ENCODE measurements around the gene GAS7.
A peak's percentile ranks its signal among the peaks of the same experiment; 100 is the strongest.
"Not testable (repeated sequence)": the region's sequence is repeated elsewhere in the genome, so short reads cannot be mapped to it uniquely, and the experiment has no call there.

The GAS7 gene

GRCh38 chr17:10114931-10115535 is 83.4 kb downstream of the GAS7 start:
- DNase-seq, result peak in 45 of 51 donors; percentile 15 to 89 (median 61)

GRCh38 chr17:10112962-10113361 is 85.4 kb downstream of the GAS7 start:
- DNase-seq, result no peak

- no peak for DNase-seq
These were observed 86.4 kb downstream of the GAS7 start for GRCh38 chr17:10111907-10112452.

DNA sequence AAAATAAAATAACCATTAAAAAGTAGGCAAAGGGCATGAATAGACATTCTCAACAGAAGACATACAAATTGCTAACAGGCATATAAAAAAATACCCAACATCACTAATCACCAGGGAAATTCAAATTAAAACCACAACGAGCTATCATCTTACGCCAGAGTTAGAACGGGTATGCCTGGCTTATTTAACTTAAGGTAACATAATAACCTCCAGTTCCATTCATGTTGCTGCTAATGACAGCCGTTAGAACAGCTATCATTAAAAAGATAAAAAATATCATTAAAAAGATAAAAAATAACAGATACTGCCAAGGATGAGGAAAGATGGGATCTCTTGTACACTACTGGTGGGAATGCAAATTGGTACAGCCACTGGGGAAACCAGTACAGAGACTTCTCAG is 89.3 kb downstream of the GAS7 start:
- no peak for DNase-seq

- DNase-seq, result peak in 1 of 51 donors; percentile 12
These were observed 90.9 kb downstream of the GAS7 start for GRCh38 chr17:10107316-10108165.

- DNase-seq, result no peak
These were observed 92.3 kb downstream of the GAS7 start for GRCh38 chr17:10106067-10106466.

DNA sequence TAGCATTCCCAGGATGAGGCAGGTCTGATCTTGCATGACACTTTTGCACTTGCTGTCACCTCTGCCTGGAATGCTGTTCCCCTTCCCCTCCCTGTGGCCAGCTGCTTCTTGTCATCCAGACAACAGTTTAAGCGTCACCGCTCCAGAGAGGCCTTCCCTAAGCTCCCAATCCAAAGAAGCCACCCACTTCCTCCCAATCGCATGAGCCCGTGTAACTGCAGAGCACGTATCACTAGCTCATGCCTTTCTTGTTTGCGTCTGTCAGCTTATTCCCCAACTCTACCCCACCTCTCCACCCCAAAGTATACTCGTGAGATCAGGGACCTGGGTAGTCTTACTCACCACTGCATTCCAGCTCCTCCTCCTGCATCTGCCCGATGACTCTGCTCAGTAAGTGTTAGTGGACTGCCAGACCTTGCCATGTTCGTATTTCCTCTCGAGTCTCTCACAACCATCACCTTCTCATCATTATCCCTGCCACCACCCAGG is 92.8 kb downstream of the GAS7 start:
- no peak for DNase-seq

DNA sequence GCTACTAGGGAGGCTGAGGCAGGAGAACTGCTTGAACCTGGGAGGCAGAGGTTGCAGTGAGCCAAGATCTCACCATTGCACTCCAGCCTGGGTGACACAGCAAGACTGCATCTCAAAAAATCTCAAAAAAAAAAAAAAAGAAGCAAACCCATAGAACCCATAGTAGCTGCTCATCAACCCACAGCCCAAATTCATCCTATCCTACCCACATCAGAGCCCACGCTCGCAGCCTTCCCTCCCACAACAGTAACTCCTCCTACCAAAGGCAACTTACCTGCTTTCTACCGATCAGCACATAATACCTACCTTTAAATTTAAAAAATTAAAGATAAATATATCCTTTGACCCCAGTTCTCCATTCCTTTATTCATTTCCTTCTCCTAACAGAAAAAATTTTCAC is 94.7 kb downstream of the GAS7 start:
- DNase-seq, result no peak

DNA sequence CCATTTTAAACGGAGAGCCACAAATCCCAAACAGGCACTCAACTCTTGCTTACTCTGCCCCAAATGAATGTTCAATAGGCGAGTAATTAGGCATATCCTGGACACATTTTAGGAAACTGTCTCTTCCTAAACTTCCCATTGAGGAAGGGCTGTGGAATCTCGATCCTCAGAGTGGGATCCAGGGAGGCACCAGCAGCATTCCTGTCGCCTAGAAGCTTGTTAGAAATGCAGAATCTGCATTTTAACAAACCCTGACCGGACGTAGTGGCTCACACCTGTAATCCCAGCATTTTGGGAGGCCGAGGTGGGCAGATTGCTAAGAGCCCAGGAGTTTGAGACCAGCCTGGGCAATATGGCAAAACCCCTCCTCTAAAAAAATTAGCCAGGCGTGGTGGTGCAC is 95.6 kb downstream of the GAS7 start:
- no peak for DNase-seq

DNA sequence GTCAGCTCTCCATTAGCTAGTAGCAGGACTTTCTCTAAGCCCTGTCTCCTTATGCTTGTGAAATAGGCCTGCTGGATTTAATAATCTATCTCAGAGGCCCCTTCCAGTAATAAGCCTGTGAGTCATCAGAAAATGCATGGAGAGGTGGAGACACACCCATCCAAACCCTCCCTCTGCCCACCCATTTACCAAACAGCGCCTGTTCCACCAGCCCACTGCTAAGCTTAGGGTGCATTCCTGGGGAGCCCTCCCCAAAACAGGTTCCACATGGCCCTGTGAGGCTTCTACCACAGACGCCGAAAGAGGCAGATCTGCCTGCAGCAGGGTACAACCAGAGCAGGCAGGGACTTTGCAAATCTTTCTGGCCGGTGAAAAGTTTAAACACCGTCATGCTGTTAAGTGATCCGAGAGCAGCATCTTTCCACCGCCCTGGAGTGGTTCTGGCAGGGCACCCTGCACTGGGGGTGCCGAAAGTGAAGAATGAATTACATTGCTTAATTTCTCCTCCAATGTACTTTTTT is 99.3 kb downstream of the GAS7 start:
- DNase-seq, result peak in 1 of 51 donors; percentile 26

GRCh38 chr17:10096596-10096995 is 101.8 kb downstream of the GAS7 start:
- no peak for DNase-seq

- DNase-seq, result not testable (repeated sequence)
These were observed 103.1 kb downstream of the GAS7 start for GRCh38 chr17:10095295-10095694.

- no peak for DNase-seq
These were observed 103.6 kb downstream of the GAS7 start for GRCh38 chr17:10094797-10095196.

- DNase-seq, result no peak
These were observed 105.8 kb downstream of the GAS7 start for GRCh38 chr17:10092595-10092994.

DNA sequence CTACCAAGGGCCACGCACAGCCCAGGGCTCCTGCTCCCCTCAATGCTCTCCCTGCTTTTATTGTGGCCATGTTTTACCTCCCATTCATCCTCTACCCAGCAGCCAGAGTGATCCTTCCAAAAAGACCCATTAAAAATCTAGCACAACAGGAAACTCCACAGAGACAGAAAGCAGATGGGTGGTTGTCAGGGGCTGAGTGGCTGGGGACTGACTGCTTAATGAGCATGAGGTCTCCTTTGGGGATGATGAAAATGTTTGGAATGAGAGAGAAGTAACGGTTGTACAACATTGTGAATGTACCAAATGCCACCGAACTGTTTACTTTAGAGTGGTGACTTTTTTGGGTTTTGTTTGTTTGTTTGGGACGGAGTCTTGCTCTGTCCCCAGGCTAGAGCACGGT is 107.4 kb downstream of the GAS7 start:
- no peak for DNase-seq

GRCh38 chr17:10089196-10089804 is 109.1 kb downstream of the GAS7 start:
- DNase-seq, result no peak

GRCh38 chr17:10088444-10088843 is 110.0 kb downstream of the GAS7 start:
- DNase-seq, result no peak

DNA sequence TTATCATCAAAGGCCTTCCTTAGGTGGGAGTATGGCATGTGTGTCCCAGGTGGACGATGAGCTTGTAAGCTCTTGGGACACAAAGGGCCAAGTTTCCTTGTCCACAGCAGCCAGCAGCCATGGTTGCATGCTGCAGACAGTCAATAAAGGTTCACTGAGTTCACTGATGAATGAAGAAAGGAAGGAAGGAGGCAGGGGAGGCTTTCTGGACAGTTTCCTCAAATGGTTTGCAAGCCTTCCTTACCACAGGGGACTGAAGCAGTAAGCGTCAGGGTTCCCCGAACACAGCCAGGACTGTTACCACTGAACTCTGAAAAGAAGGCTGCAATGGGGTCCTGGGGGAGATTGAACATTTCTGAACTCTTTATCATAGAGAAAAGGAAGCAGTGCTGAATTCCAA is 111.1 kb downstream of the GAS7 start:
- no peak for DNase-seq

DNA sequence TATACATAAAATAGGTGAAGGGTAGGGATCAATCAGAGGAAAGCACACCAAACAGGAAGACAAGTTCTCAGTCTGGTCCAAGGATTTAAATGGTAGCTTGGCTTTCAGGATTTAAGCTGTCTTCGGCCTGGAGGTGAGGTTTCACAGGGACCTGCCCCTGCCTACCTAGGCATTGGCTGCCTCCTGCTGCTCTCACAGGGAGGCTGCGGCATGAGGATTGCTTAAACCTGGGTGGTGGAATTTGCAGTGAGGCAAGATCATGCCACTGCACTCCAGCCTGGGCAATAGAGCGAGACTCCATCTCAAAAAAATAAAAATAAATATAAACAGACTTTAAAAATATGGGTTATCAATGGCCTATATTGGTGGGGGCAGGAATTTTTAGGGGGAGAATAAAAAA is 114.5 kb downstream of the GAS7 start:
- DNase-seq, result no peak

GRCh38 chr17:10082795-10083194 is 115.6 kb downstream of the GAS7 start:
- no peak for DNase-seq

GRCh38 chr17:10081571-10082169 is 116.7 kb downstream of the GAS7 start:
- DNase-seq, result no peak

Measured in hypothalamus (tissue), 51 donors.